SIG-M5 treated with dmso at 0.1 percent for 504 hours (cell line): ENCODE data around the gene CYP4X1.
"Not testable (repeated sequence)": the region's sequence is repeated elsewhere in the genome, so short reads cannot be mapped to it uniquely, and the experiment has no call there.

Experiments
- DNase-seq: peaks from one replicate; lab custom pipeline; 2025; ENCODE audit not compliant: unreplicated experiment; lab: John Stamatoyannopoulos, UW

CYP4X1 gene, protein sequence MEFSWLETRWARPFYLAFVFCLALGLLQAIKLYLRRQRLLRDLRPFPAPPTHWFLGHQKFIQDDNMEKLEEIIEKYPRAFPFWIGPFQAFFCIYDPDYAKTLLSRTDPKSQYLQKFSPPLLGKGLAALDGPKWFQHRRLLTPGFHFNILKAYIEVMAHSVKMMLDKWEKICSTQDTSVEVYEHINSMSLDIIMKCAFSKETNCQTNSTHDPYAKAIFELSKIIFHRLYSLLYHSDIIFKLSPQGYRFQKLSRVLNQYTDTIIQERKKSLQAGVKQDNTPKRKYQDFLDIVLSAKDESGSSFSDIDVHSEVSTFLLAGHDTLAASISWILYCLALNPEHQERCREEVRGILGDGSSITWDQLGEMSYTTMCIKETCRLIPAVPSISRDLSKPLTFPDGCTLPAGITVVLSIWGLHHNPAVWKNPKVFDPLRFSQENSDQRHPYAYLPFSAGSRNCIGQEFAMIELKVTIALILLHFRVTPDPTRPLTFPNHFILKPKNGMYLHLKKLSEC

DNA sequence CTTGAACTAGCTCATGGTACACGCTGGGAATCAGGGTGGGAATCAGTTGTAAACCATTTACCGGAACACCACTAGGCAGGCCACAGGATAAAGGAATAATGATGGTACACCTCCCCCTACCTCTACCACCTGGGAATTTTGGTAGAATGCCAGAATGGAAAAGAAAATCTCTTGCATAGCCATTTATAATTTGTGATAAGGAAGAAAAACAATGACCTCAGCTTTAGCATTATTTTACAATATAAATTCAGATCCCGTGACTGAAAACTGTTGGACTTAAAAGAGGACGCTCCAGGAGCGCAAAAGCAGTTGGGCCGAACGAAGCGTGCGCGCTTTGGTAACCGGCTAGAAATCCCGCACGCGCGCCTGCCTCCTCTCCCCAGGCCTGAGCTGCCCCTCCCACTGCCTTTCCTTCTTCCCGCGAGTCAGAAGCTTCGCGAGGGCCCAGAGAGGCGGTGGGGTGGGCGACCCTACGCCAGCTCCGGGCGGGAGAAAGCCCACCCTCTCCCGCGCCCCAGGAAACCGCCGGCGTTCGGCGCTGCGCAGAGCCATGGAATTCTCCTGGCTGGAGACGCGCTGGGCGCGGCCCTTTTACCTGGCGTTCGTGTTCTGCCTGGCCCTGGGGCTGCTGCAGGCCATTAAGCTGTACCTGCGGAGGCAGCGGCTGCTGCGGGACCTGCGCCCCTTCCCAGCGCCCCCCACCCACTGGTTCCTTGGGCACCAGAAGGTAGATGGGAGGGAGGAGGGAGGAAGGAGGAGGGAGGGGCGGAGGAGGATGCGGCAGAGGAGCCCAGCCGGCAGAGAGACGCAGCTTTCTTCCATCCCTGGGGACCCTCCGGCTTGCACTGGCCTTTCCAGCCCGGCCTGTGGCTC is at the start of gene CYP4X1:
Gene CYP4X1, plus strand, starts transcription at position 402 of the 873 bp plus-strand sequence. Its CDS starts 149 bp downstream, at position 551.
- DNase-seq: no peak

DNA sequence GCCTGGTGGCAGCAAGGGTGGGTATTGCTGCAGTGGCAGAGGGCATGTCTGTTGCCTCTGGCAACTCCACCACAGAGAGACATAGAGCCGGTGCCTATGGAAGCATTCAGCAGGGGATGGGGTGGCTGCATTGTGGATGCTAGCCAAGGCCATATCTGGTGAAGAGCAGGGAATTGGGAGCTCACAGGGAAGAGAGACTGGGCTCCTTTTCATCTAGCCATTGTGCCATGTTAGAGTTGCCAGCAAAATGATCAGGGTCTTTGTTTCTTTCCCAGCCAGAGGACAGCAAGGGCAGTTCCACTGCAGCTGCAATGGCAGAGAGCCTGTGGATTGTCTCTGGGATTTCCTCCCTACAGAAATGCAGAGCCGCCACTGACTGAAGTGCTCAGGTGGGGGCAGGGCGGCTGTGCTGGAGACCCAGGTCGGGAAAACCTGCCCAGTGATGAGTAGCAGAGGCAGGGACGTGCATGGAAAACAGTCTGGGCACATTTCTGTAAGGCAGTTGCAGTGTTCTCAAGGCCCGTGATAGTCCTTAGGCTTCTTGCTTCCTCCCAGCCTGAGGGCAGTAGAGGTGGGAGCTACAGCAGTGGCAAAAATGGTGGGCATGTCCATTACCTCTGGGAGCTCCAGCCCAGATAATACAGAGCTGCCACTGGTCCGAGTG is 40.2 kb upstream of the CYP4X1 start:
- DNase-seq: no peak

DNA sequence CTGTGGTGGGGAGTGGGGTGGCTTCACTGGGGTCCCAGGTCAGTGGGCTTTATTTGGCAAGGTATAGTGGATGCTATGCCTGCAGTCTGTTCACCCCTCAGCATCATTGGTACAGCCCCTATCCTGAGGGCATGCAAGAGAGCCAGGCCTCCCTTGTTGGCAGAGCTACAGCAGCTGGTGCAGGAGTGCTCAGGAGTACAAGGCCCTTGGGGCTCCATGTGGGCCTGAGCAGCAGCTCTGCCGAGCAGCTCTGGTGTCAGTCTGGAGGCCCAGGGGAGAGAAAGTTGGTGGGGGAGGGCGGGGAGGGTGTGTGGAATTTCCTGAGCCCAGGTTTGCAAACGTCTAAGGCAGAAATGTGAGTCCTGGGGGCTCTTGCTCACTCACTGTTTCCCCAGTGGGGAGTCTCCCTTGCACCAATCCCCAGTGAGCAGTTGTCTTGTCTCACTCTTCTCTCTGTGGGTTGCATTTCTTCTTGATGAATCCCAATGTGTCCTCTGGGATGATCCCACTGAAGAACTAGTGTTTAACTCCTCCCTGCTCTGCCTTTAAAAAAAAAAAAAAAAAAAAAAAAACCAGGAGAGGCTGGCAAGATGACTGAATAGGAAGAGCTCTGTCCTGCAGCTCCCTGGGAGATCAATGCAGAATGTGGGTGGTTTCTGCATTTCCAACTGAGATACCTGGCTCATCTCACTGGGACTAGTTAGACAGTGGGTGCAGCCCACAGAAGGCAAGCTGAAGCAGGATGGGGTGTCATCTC is 39.5 kb upstream of the CYP4X1 start:
- DNase-seq: no peak

DNA sequence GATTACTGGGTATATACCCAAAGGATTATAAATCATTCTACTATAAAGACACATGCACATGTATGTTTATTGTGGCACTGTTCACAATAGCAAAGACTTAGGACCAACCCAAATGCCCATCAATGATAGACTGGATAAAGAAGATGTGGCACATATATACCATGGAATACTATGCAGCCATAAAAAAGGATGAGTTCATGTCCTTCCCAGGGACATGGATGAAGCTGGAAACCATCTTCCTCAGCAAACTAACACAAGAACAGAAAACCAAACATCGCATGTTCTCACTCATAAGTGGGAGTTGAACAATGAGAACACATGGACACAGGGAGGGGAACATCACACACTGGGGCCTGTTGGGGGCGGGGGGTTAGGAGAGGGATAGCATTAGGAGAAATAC is 32.9 kb upstream of the CYP4X1 start:
- not testable (repeated sequence) for DNase-seq

DNA sequence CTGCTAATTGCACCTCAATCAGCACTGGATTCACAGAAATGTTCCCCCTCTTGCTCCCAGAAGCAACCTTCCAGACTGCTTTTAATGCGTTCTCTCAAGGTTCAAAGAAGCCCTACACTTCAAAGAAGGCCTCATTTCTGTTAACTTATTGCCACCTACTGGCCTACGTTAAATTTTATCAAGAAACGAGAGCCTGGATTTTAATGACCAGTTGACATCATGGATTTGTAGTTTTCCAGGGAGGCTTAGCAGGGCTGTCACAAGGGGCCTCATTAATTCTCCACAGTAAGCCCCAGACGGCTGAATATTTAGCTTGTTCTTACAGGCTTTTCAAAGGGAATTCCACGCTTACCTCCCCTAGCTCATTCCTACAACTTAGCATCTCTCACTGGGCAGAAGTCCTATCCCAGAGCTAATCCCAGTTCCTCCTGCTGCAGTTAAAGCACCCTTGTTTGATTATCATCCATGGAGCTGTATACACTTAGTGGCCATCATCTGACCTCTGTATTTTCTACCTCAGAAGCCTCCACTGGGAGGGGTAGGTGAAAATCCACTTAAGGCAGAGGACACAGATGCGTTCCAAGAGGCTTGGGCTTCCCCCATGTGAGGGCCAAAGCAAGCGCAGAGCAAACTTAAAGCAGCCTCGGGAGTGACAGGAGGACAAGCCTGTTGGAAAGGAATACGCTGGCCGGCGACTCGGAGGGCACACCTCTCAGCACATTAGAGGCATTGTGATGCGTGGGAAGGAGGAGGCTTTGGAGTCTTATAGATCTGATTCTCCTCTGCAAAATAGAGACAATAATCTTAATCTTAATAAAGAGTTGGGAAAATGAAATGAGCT is 32.2 kb upstream of the CYP4X1 start:
- DNase-seq: peak; percentile 3

DNA sequence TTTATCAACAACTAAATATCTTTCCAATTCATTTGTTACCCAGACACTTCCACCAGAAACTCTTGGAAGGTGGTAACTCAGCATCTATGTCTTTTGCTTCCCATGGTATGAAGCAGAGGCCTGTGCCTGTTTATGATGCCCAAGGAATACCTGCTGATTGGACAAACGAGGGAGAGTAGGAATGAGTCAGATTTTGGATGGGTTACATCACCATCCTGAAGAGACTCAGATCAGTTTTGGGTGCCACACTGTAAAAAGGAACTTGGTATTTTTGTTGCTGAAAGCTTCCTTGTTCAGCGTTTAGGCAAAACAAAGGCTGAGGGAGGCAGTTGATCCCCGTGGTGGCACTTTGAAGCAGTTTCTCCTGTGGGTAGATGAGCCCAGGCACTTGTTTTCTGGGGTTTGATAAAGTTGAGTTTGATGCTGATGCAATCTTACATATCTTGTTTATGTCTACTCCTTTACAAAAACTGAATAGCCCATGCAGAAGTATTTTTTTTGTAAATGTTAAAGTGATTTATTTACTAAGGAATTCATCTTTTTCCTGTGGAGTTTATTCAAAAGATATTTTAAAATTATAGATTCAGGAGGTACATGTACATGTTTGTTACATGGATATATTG is 26.7 kb upstream of the CYP4X1 start:
- DNase-seq: peak; percentile 43

DNA sequence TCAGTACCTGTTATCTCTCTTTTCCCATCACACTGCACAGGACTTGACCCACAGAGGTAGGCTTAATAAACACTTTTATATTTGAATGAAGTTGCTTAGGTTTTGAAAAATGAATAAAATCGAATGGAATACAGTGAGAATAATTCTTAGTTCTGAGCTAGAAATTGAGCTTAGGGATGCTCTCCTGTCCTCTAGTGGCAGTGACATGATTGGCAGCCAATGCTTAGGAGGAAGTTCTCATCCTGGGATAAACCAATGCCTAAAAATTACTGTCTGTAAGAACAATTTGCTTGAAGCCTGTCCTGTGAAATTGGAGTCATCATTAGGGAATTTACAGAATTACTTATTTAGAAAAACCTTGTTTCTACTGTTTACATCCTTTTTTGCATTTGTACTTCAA is 21.3 kb upstream of the CYP4X1 start:
- DNase-seq: peak; percentile 19

DNA sequence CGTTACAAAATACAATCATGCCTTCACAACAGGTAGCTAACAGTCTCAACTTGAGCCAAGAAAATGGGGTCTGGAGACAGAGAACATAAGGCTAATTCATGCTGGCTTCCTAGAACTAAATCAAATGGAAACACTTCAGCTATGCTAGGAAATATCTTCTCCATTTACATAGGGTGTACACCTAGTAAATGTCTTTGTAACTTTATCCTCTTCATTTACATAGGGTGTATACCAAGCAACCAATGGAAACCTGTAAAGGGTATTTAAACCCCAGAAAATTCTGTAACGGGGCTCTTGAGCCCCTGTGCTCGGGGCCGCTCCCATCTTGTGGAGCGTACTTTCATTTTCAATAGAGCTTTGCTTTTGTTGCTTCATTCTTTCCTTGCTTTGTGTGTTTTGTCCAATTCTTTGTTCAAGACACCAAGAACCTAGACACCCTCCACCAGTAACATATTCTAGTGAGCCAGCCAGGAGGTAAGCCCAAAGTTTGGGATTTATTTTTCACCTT is 19.5 kb upstream of the CYP4X1 start:
- no peak for DNase-seq

DNA sequence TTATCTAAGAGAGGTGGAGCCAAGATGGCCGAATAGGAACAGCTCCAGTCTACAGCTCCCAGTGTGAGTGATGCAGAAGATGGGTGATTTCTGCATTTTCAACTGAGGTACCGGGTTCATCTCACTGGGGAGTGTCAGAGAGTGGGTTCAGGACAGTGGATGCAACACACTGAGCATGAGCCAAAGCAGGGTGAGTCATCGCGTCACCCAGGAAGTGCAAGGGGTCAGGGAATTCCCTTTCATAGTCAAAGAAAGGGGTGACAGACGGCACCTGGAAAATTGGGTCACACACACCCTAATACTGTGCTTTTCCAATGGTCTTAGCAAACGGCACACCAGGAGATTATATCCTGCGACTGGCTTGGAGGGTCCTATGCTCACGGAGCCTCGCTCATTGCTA is 17.0 kb upstream of the CYP4X1 start:
- DNase-seq: not testable (repeated sequence)

DNA sequence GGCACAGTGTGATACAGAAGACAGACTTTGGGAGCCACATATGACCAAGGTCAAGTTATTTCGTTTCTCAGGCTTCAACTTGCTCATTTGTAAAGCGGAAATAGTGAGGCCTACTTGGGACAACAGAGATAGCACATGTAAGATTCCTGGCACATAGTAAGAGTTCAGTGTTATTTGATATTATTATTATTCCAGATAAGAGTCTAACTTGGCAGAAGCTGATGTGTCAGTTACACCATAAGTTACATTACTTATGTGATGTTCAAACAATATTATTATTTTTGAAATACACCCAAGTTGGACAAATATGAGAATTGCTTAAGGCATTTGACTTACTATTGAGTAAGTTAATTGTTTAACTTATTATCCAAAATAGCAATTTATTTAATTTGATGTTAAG is 10.2 kb upstream of the CYP4X1 start:
- DNase-seq: no peak

DNA sequence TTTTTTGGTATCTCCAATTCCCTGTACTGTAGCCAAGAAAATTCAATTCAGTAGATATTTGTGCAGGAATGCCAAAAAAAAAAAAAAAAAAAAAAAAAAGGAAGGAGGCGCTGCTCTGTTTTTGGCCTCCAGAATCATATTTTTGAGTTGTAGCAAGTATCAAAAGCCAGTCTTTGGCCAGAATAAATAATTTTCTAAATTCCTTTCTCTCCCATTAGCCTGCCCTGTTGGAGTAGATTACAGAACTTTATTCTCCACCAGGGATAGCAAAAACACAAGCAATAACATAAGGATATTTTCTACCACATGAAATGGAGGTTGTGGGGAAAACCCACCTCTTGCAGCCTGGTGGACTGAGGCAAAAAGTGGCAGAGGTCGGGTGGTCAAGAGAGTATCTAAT is 2.4 kb upstream of the CYP4X1 start:
- no peak for DNase-seq

DNA sequence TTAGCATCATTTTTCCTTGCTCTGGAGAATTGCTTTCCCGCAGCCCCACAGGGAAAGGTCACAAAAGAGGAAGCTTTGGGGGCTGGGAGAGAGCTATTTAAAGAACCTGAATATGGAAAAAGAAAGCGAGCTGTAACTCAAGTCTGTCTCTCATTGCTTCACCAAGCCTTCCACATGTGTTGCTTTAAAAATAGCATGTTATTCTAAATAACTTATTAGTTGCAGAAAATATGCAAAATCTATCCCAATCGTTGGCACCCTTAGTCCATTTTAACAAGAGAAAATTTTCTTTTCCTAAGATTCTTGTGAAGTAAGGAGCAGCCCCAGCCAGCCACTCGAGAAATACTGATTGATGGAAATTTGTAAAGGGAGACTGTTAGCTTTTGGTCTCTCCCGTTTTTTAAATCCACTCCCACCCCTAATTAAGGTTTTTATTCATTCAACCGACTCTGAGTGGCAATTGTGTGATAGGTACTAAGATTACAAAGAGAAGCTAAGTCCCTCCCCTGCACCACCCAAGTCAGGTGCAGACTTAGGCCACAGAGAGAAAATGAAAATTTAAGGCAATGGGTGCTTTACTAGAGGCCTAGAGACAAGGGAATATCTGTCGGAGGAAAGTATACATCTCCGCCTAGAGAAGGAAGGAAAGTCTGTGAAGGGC is 802 bp downstream of the CYP4X1 start:
- no peak for DNase-seq

DNA sequence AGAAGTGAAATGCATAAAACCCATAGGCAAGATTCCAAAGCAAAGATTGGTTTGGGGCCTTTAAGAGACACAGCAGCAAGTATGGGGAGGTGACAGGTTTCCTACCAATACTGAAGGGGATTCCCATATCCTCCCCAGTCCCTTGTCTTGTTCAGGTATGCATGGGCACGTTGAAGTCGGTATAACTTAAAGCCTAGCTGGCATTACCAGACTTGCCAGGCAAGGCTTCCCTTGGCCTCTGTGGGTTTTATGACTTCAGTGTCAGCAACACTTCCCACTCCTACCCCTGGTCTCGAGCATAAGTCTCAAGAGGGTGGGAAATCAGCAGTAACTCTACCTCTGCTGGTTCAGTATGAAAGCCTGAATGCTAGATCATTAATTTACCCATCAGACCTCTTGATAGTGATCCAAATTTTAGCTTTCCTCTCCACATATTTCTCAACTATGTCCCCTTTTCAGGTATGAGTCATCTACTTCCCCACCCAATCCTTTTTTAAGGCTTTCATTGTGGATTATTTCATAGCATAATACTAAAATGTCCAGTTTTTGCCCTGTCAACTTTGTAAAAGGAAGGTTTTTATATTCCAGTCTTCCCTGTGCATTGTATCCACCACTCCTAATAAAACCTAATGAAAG is 6.8 kb downstream of the CYP4X1 start:
- DNase-seq: no peak

DNA sequence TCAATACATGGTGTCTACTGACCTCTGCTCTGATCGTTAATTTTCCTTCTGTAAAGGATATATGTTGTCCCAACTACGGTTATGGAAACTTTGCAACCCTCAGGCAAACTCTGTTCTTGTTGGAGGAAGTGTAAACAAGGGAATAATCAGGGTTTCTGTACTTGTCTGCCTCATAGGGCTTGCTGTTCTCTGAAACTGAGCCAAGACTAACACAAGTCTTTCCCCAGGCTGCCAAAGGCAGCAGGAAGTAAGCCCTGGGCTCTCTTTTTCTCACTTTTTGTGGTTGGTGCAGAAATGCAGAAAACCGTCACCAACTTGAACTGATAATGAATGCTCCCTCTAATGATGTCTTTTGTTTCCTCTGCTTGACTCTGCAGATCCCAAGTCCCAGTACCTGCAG is 7.6 kb downstream of the CYP4X1 start:
- peak; percentile 26 for DNase-seq

DNA sequence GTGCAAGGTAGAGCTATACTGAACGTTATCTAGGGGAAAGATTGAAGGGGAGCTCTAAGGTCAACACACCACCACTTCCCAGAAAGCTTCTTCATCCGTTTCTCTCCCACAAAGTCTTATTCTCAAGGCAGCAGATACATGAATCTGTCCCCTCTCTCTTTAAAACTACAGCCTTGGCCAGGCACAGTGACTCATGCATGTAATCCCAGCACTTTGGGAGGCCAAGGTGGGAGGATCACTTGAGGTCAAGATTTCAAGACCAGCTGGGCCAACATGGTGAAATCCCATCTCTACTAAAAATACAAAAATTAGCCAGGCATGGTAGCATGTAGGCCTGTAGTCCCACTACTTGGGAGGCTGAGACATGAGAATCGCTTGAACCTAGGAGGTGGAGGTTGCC is 8.1 kb downstream of the CYP4X1 start:
- DNase-seq: no peak

DNA sequence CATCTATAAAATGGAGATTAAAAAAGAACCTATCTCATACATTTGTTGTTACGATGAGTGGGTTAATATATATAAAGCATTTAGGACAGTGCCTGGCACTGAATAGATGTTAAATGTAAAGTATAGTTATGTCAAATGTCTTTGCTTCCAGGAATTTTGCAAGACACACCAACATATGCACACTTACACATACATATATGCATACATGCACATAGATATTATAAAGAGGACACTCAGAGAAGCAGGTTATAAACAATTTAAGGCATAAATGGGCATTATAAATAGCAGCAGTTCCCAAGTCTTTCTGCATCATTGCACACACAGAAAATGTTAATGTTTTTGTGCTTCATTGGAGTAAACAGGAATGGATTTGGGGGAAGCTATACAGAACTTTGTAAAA is 13.3 kb downstream of the CYP4X1 start:
- DNase-seq: no peak

DNA sequence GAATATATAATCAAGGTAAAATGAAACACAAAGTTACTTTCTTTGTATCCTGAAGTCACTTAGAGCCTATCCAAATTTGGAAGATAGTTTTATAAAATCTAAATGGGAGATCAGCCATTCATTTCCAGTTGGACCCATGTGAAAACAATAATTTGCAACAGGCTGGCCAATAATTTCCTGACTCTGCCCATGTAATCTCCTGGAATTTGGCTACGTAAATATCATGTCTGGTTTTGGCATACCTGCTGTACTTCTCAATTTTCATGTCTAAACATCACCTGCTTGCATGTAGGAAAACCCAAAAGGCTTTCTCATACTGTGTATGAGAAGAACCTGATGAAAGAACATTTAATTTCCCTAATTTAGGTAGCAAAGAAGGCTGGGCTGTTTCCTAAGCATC is 35.9 kb downstream of the CYP4X1 start:
- no peak for DNase-seq

DNA sequence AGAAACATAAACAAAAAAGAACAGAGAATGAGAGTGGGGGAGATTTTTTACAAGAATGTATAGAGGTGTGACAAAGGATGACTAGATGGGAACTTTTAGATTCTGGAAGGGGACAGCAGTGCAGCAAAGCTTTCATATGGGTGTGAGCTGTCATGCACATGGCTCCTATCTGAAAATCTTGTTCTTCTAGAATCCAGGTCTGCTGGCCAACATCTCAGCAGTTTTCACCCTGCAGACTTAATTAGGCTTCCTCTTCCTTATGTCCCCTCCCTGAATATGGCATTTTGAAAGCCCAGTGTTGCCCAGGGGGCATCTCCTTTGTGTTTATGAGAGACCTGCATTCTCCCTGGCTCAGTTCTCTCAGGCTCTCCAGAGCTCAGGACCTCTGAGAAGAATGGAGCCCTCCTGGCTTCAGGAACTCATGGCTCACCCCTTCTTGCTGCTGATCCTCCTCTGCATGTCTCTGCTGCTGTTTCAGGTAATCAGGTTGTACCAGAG is 43.7 kb downstream of the CYP4X1 start, which contains the start of gene CYP4Z1:
Gene CYP4Z1, plus strand, starts transcription at position 135 of the 498 bp plus-strand sequence. Its CDS starts 260 bp downstream, at position 395.
- DNase-seq: no peak
